Measurements from ENCODE around the gene IFNGR1.
"Not testable (repeated sequence)": the region's sequence is repeated elsewhere in the genome, so short reads cannot be mapped to it uniquely, and the experiment has no call there.

IFNGR1 gene

DNA sequence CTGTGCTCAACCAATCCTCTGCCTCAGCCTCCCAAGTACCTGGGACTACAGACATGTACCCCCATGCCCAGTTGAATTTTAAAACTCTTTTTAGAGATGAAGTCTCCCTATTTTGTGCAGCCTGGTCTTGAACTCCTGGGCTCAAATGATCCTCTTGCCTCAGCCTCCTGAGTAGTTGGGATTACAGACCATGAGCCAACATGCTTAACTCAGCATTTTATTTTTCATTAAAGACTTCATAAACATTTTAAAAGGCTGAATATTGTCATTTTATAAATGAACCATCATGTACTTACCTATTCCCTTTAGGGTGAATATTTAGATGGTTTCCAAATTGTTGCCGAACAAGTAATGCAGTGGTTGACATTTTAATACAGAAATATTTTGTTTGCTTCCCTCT, 16.5 kb upstream of the IFNGR1 start:
- no peak for DNase-seq

- no peak for DNase-seq
These were observed 15.0 kb upstream of the IFNGR1 start for GRCh38 chr6:137233911-137234863.

GRCh38 chr6:137231895-137232294, 12.7 kb upstream of the IFNGR1 start:
- DNase-seq, result no peak

DNA sequence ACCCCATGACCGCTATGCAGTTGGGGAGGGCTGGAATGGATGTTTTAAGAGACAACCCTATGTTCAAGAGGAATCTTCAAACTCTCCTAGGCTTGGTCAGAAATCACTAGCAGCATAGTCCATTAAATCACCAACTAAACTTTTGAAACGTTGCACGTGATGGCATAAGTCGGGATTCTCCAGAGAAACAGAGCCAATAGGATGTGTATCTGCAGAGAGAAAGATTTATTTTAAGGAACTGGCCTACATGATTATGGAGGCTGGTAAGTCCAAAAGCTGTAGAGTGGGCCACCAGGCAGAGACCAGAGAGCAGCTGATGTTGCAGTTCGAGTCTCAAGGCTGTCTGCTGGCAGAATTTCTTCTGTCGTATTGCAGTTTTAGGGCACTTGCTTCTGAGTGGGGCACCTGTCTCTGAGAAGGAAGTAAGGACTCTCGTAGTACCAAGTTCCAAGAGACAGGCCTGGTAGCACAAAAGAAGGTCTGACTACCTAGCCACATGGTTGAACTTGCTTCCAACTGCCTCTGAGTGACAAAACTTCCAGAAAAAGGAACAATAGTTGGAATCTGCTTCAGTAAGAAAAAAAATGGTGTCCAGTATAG, 11.9 kb upstream of the IFNGR1 start:
- no peak for DNase-seq

GRCh38 chr6:137230547-137230946, 11.4 kb upstream of the IFNGR1 start:
- DNase-seq, result no peak

- DNase-seq, result no peak
These were observed 10.0 kb upstream of the IFNGR1 start for GRCh38 chr6:137229075-137229759.

DNA sequence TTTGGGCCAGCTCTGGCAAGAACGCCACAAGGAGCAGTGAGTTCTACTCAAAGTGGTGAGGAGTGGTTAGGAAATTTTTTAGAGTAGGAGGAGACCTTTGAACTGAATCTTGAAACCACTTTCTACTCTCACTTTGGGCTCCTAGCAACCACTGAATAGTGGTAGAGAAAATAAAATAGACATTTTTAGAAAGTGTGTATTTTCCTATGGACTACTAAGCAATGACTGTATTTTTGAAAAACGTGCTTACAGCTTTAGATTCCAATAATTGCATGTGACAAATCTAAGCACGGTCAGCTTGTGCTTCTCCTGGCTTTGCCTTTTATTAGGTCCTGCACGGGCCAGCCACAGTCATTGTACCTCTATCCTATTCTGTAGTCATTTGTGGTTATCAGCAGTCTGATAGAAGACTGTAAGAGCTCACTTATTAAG, 8.7 kb upstream of the IFNGR1 start:
- DNase-seq, result no peak

DNA sequence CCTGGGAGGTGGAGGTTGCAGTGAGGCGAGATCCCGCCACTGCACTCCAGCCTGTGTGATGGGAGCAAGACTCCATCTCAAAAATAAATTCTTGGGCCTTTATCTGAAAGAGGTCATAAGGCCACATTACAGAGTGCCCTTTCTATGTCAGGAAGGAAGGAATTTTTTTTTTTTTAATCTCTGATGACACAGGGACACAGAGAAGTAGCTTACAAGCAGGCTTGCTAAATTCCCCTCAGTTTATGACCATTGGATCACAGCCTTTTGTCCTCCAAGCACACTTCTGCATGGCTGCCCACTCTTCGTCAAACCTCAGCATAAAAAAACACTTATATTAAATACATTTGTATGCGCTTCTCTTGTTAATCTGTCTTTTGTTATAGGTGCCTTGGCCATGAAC, 7.5 kb upstream of the IFNGR1 start:
- no peak for DNase-seq

DNA sequence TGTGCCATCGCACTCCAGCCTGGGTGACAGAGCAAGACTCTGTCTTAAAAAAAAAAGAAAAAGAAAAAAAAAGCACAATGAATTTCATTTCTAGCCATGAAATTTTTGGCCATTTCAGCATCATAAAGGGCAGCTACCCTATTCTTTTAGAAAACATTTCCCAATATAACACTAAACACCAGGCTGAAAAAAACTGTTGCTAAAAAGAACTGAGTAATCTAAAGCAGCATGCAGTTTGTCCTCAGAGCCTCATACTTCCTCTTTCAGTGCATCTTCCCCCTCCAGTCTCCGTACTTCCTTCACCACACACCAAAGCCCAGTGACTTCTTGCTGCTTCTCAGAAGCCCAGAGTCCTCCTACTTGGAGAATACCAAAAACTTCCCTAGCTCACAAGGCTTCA, 5.6 kb upstream of the IFNGR1 start:
- DNase-seq, result no peak

DNA sequence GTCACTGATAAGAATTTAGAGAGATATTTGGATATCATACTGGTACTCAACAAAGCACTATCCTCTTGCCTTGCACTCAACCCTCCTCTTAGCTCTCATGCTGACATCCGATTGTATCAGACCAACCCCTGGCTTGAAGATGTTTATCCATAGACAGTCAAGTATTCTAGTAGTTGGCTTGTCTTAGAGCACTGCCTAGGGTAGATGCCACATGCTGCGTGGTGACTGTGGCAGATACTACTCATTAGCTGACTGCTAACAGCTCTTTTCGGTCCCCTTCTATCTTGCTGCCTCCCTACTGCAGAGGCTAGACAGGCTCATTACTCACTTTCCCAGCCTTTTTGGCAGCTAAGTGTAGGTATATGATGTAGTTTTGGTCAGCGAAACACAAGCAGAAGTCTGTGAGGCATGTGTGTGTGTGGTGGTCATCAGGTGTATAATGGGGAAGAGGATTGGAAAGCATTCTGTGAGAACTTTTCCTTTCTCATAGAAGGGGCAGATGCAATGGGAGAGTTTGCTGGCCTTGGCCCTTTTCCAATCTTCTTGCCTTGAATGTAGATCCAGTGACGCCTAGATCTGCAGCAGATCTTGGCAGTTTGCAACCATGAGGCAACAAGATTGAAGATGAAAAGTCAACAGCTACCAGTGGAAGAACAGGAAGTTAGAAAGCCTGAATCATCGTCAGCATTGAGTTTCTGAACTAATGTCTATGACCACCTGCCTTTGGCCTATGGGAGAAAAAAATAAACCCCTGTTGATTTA, 4.4 kb upstream of the IFNGR1 start:
- no peak for DNase-seq

DNA sequence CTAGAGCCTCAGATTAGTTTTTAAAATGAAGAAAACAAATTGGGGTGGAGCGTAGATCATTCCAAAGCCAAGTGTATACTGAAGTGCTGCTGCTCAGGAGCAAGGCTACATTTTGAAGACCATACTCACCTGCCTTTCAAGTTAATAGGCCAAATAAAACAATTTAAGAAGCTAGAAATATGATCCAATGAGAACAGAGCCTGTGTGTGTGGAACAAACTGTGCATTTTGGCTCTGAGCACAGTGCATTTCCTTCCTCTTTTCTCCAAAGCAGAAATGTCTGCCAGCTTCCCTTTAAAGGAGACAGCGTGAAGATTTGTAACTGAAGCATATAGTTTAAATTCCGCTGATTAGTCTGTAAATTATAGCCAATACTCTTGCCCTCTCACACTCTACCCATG, 3.2 kb upstream of the IFNGR1 start:
- no peak for DNase-seq

GRCh38 chr6:137219664-137220252, 573 bp upstream of the IFNGR1 start:
- peak; percentile 27 for DNase-seq

- DNase-seq, result peak; percentile 59
These were observed 690 bp downstream of the IFNGR1 start for GRCh38 chr6:137218473-137218916.

- peak; percentile 23 for DNase-seq
These were observed 1.2 kb downstream of the IFNGR1 start for GRCh38 chr6:137217801-137218472.

DNA sequence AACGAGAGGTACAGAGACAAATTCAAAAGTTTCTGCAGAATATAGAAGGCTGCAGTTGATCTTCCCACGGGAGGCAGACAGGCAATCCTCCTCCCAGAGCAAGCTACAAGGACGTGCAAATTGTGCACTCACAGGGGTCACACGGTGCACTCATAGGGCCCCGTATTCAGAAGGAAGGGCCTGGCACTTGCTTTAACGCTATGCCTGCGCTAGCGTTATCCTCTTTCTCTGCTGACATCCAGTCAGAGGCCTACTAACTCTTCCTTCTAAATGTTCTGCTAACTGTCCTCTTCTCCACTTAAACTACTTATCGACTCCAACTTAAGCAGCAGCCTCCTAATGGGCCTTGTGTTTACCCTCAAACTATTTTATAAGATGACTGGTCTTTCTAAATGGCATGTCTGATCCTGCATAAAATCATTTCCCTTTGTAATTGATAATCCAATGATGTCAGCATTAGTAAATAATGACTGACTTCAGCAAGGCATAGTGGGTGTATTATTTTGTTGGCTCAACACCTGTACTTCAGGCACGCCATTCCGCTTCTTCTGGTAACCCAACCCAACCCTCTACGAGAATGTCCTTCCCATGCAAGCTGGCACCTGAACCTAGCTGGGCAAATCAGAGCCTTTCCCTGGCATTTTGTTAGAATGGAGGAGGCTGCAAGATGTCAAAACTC, 2.2 kb downstream of the IFNGR1 start:
- DNase-seq, result peak; percentile 57

GRCh38 chr6:137216106-137216505, 3.1 kb downstream of the IFNGR1 start:
- no peak for DNase-seq

GRCh38 chr6:137215630-137216029, 3.6 kb downstream of the IFNGR1 start:
- not testable (repeated sequence) for DNase-seq

DNA sequence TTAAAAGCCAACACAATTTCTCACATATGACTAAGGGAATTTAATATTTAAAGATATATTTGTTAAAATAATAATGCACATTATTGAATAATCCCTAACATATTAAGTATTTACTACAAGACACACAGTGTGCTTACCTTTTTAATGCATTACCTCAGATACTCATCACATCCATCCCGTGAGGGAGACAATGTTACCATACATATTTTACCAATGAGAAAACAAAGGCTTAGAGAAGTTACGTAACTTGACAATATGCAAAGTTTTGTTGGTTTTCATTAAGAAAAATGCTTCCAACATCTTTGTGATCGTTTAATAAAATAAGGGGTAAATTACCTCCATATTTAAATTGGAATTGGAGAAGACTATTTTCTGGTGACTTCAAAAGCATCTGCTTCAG, 4.3 kb downstream of the IFNGR1 start:
- DNase-seq, result no peak

- DNase-seq, result no peak
These were observed 5.4 kb downstream of the IFNGR1 start for GRCh38 chr6:137213813-137214212.

GRCh38 chr6:137213331-137213740, 5.8 kb downstream of the IFNGR1 start:
- DNase-seq, result no peak

- DNase-seq, result no peak
These were observed 7.3 kb downstream of the IFNGR1 start for GRCh38 chr6:137211910-137212309.

Data from NCI-H146 (cell line).